HG02884 (cell line): ENCODE measurements around the gene HOXC6.

ENCODE experiments used
- ATAC-seq: cut with Tn5 transposase; IDR thresholded peaks from one replicate; pipeline ENCODE4 v1.9.1; 2021; ENCODE audit warnings: mild to moderate bottlenecking, moderate library complexity; ENCODE audit not compliant: unreplicated experiment

Gene HOXC6

GRCh38 chr12:54001283-54002187 lies 26.7 kb upstream of the HOXC6 start:
- no peak for ATAC-seq

- no peak for ATAC-seq
These were observed 25.8 kb upstream of the HOXC6 start for GRCh38 chr12:54002278-54002914.

- no peak for ATAC-seq
These were observed 25.3 kb upstream of the HOXC6 start for GRCh38 chr12:54002915-54003389.

GRCh38 chr12:54003625-54004024 lies 24.6 kb upstream of the HOXC6 start:
- no peak for ATAC-seq

GRCh38 chr12:54004063-54004840 lies 24.0 kb upstream of the HOXC6 start:
- no peak for ATAC-seq

GRCh38 chr12:54004841-54005530 lies 23.3 kb upstream of the HOXC6 start:
- ATAC-seq = no peak

GRCh38 chr12:54005531-54005852 lies 22.7 kb upstream of the HOXC6 start:
- ATAC-seq = no peak

GRCh38 chr12:54005853-54006558 lies 22.2 kb upstream of the HOXC6 start:
- no peak for ATAC-seq

- no peak for ATAC-seq
These were observed 21.6 kb upstream of the HOXC6 start for GRCh38 chr12:54006559-54007220.

GRCh38 chr12:54007538-54008259 lies 20.5 kb upstream of the HOXC6 start:
- ATAC-seq = no peak

- no peak for ATAC-seq
These were observed 20.0 kb upstream of the HOXC6 start for GRCh38 chr12:54008260-54008552.

GRCh38 chr12:54009171-54010052 lies 18.8 kb upstream of the HOXC6 start:
- no peak for ATAC-seq

- no peak for ATAC-seq
These were observed 17.9 kb upstream of the HOXC6 start for GRCh38 chr12:54010053-54010971.

- no peak for ATAC-seq
These were observed 17.1 kb upstream of the HOXC6 start for GRCh38 chr12:54010972-54011664.

- no peak for ATAC-seq
These were observed 16.3 kb upstream of the HOXC6 start for GRCh38 chr12:54011665-54012532.
